ENCODE results near the gene RUNX2. TPM values are rescaled to one million over a fixed set of nuclear protein-coding genes. Genes with fewer than 3 reads are reported as not detected.
A peak's percentile ranks its signal among the peaks of the same experiment; 100 is the strongest.

The RUNX2 gene
- total RNA-seq, 2 donors from 2014 or later, result 6.7 to 29.5 TPM

- H3K36me3 Mint-ChIP-seq, result no peaks in the 10 kb centered on the region
- H3K27ac Mint-ChIP-seq, result no peak overlapping the region
Measured at GRCh38 chr6:45652416-45652815, 324.3 kb downstream of the RUNX2 start.

GRCh38 chr6:45653117-45653883 lies 325.2 kb downstream of the RUNX2 start:
- H3K36me3 Mint-ChIP-seq, result no peaks in the 10 kb centered on the region
- no peak for ATAC-seq
- DNase-seq (ENCODE audit: low spot score), result no peak
- H3K4me1 Mint-ChIP-seq (ENCODE audit: low read depth in 2 of 2), result peaks cover 6 to 18% of the 10 kb centered on the region in 2 donors
- no peak overlapping the region for H3K4me3 Mint-ChIP-seq
- H3K27ac Mint-ChIP-seq, result no peak overlapping the region
- no peaks in the 10 kb centered on the region for H3K9me3 Mint-ChIP-seq
- peaks cover 0 to 6% of the 10 kb centered on the region in 2 donors for H3K27me3 Mint-ChIP-seq

More at GRCh38 chr6:45652416-45652815, 324.3 kb downstream of the RUNX2 start:
- DNase-seq (ENCODE audit: low spot score), result no peak
- no peak for ATAC-seq
- Mint-ChIP-seq H3K9me3 (no peaks in the 10 kb centered on the region), H3K27me3 (peaks cover 0 to 4% of the 10 kb centered on the region in 2 donors), H3K4me3 (no peak overlapping the region), H3K4me1 (ENCODE audit: low read depth in 2 of 2) (peaks cover 6 to 23% of the 10 kb centered on the region in 2 donors)

GRCh38 chr6:45654673-45655072 lies 326.5 kb downstream of the RUNX2 start:
- H3K27ac Mint-ChIP-seq, result no peak overlapping the region
- no peak for ATAC-seq
- H3K27me3 Mint-ChIP-seq, result peaks cover 0 to 6% of the 10 kb centered on the region in 2 donors
- H3K36me3 Mint-ChIP-seq, result no peaks in the 10 kb centered on the region
- peaks cover 6 to 29% of the 10 kb centered on the region in 2 donors for H3K4me1 Mint-ChIP-seq (ENCODE audit: low read depth in 2 of 2)
- H3K4me3 Mint-ChIP-seq, result no peak overlapping the region
- no peak for DNase-seq (ENCODE audit: low spot score)
- H3K9me3 Mint-ChIP-seq, result no peaks in the 10 kb centered on the region

- peaks cover 6 to 29% of the 10 kb centered on the region in 2 donors for H3K4me1 Mint-ChIP-seq (ENCODE audit: low read depth in 2 of 2)
- H3K4me3 Mint-ChIP-seq, result no peak overlapping the region
Measured at GRCh38 chr6:45655745-45656476, 327.8 kb downstream of the RUNX2 start.

GRCh38 chr6:45657226-45657625 lies 329.1 kb downstream of the RUNX2 start:
- DNase-seq (ENCODE audit: low spot score) (no peak), ATAC-seq (no peak)
- H3K4me3 Mint-ChIP-seq, result no peak overlapping the region
- no peak overlapping the region for H3K27ac Mint-ChIP-seq
- no peaks in the 10 kb centered on the region for H3K9me3 Mint-ChIP-seq
- H3K4me1 Mint-ChIP-seq (ENCODE audit: low read depth in 2 of 2), result peaks cover 6 to 29% of the 10 kb centered on the region in 2 donors
- no peaks in the 10 kb centered on the region for H3K36me3 Mint-ChIP-seq
- peaks cover 0 to 6% of the 10 kb centered on the region in 2 donors for H3K27me3 Mint-ChIP-seq

More at GRCh38 chr6:45655745-45656476, 327.8 kb downstream of the RUNX2 start:
- no peaks in the 10 kb centered on the region for H3K9me3 Mint-ChIP-seq
- DNase-seq (ENCODE audit: low spot score) (no peak), ATAC-seq (no peak)
- no peaks in the 10 kb centered on the region for H3K36me3 Mint-ChIP-seq
- H3K27me3 Mint-ChIP-seq, result peaks cover 0 to 6% of the 10 kb centered on the region in 2 donors
- no peak overlapping the region for H3K27ac Mint-ChIP-seq

GRCh38 chr6:45658400-45658799 lies 330.3 kb downstream of the RUNX2 start:
- no peaks in the 10 kb centered on the region for H3K9me3 Mint-ChIP-seq
- H3K27me3 Mint-ChIP-seq, result peaks cover 0 to 7% of the 10 kb centered on the region in 2 donors
- no peak overlapping the region for H3K27ac Mint-ChIP-seq
- DNase-seq (ENCODE audit: low spot score), result no peak
- H3K4me3 Mint-ChIP-seq, result no peak overlapping the region
- no peaks in the 10 kb centered on the region for H3K36me3 Mint-ChIP-seq
- H3K4me1 Mint-ChIP-seq (ENCODE audit: low read depth in 2 of 2), result peaks cover 2 to 24% of the 10 kb centered on the region in 2 donors
- ATAC-seq, result no peak

GRCh38 chr6:45658958-45659357 lies 330.8 kb downstream of the RUNX2 start:
- no peaks in the 10 kb centered on the region for H3K36me3 Mint-ChIP-seq

GRCh38 chr6:45661661-45662060 lies 333.5 kb downstream of the RUNX2 start:
- no peak for ATAC-seq
- Mint-ChIP-seq H3K27ac (no peak overlapping the region), H3K36me3 (no peaks in the 10 kb centered on the region), H3K9me3 (no peaks in the 10 kb centered on the region), H3K4me1 (ENCODE audit: low read depth in 2 of 2) (peaks cover 10 to 29% of the 10 kb centered on the region in 2 donors), H3K27me3 (peaks cover 6 to 15% of the 10 kb centered on the region in 2 donors), H3K4me3 (no peak overlapping the region)
- no peak for DNase-seq (ENCODE audit: low spot score)

More at GRCh38 chr6:45658958-45659357, 330.8 kb downstream of the RUNX2 start:
- ATAC-seq, result no peak
- H3K4me1 Mint-ChIP-seq (ENCODE audit: low read depth in 2 of 2), result peaks cover 6 to 20% of the 10 kb centered on the region in 2 donors
- peaks cover 0 to 7% of the 10 kb centered on the region in 2 donors for H3K27me3 Mint-ChIP-seq
- no peaks in the 10 kb centered on the region for H3K9me3 Mint-ChIP-seq
- no peak for DNase-seq (ENCODE audit: low spot score)
- H3K4me3 Mint-ChIP-seq, result no peak overlapping the region
- H3K27ac Mint-ChIP-seq, result no peak overlapping the region

GRCh38 chr6:45663251-45664221 lies 335.4 kb downstream of the RUNX2 start:
- Mint-ChIP-seq H3K27ac (peak overlapping the region in 1 of 2 donors; percentile 43), H3K9me3 (no peaks in the 10 kb centered on the region), H3K4me3 (peak overlapping the region; percentile 32), H3K27me3 (peaks cover 6 to 12% of the 10 kb centered on the region in 2 donors), H3K36me3 (no peaks in the 10 kb centered on the region), H3K4me1 (ENCODE audit: low read depth in 2 of 2) (peaks cover 10 to 40% of the 10 kb centered on the region in 2 donors)
- ATAC-seq (peak; percentile 73 to 82), DNase-seq (ENCODE audit: low spot score) (no peak)

GRCh38 chr6:45664707-45665106 lies 336.6 kb downstream of the RUNX2 start:
- no peak for ATAC-seq
- Mint-ChIP-seq H3K27ac (peak overlapping the region in 1 of 2 donors; percentile 43), H3K4me3 (peak overlapping the region; percentile 32), H3K36me3 (no peaks in the 10 kb centered on the region), H3K9me3 (no peaks in the 10 kb centered on the region), H3K4me1 (ENCODE audit: low read depth in 2 of 2) (peaks cover 10 to 31% of the 10 kb centered on the region in 2 donors), H3K27me3 (peaks cover 6 to 12% of the 10 kb centered on the region in 2 donors)
- DNase-seq (ENCODE audit: low spot score), result no peak

GRCh38 chr6:45665859-45666258 lies 337.7 kb downstream of the RUNX2 start:
- Mint-ChIP-seq H3K4me1 (ENCODE audit: low read depth in 2 of 2) (peaks cover 10 to 31% of the 10 kb centered on the region in 2 donors), H3K27me3 (peaks cover 6 to 12% of the 10 kb centered on the region in 2 donors), H3K27ac (no peak overlapping the region), H3K9me3 (no peaks in the 10 kb centered on the region), H3K36me3 (no peaks in the 10 kb centered on the region), H3K4me3 (no peak overlapping the region)
- DNase-seq (ENCODE audit: low spot score) (no peak), ATAC-seq (peak in 1 of 2 donors; percentile 39)

- Mint-ChIP-seq H3K27me3 (peaks cover 6 to 12% of the 10 kb centered on the region in 2 donors), H3K36me3 (no peaks in the 10 kb centered on the region), H3K27ac (peak overlapping the region in 1 of 2 donors; percentile 13), H3K9me3 (no peaks in the 10 kb centered on the region), H3K4me1 (ENCODE audit: low read depth in 2 of 2) (peaks cover 10 to 31% of the 10 kb centered on the region in 2 donors), H3K4me3 (no peak overlapping the region)
- DNase-seq (ENCODE audit: low spot score) (no peak), ATAC-seq (no peak)
Measured at GRCh38 chr6:45666846-45667245, 338.7 kb downstream of the RUNX2 start.

GRCh38 chr6:45667300-45667699 lies 339.2 kb downstream of the RUNX2 start:
- DNase-seq (ENCODE audit: low spot score) (no peak), ATAC-seq (no peak)
- H3K9me3 Mint-ChIP-seq, result no peaks in the 10 kb centered on the region
- H3K27me3 Mint-ChIP-seq, result peaks cover 6 to 12% of the 10 kb centered on the region in 2 donors
- no peak overlapping the region for H3K4me3 Mint-ChIP-seq
- H3K4me1 Mint-ChIP-seq (ENCODE audit: low read depth in 2 of 2), result peaks cover 10 to 31% of the 10 kb centered on the region in 2 donors
- peak overlapping the region in 1 of 2 donors; percentile 7 for H3K27ac Mint-ChIP-seq
- no peaks in the 10 kb centered on the region for H3K36me3 Mint-ChIP-seq
